ENCODE results near the gene MYBPHL. TPM values are rescaled to one million over a fixed set of nuclear protein-coding genes. Genes with fewer than 3 reads are reported as not detected.

MYBPHL gene
- total RNA-seq, 1 donor from 2014 or later: not detected

DNA sequence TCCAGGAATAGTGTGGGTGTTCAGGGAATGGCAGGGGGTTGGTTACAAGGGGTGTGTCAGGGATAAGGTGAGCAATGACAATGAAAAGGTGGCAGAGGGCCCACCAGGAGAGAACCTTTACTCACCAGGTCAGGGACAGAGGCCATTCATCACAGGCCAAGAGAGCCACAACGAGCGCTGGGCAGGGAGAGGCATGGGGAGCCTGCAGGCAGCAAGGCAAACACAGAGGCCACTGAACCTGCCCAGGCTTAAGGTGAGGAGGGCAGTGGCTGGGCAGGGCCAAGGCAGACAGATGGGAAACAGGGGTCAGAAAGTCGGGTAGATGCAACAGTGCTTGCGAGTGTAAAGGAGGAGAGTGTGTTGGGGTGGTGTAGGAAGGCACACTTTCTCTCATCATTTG, 28.3 kb upstream of the MYBPHL start:
- ChIA-PET CTCF (no interaction called here), POLR2A (interaction anchor here (0.6 kb wide), 1 partner anchor 1179 kb away, joined by 3 read pairs; no protein-coding TSS in a partner anchor)
- no peak for DNase-seq
- H3K4me3 Mint-ChIP-seq: no peak overlapping the region
- H3K9me3 Mint-ChIP-seq: peaks cover 11% of the 10 kb centered on the region
- intact Hi-C loops (cut with micrococcal nuclease): no loop called here
- peaks cover 6% of the 10 kb centered on the region for H3K27me3 Mint-ChIP-seq
- no peaks in the 10 kb centered on the region for H3K4me1 Mint-ChIP-seq
- no peak for ATAC-seq (ENCODE audit: low read depth)
- TF ChIP-seq, protein P1, sequence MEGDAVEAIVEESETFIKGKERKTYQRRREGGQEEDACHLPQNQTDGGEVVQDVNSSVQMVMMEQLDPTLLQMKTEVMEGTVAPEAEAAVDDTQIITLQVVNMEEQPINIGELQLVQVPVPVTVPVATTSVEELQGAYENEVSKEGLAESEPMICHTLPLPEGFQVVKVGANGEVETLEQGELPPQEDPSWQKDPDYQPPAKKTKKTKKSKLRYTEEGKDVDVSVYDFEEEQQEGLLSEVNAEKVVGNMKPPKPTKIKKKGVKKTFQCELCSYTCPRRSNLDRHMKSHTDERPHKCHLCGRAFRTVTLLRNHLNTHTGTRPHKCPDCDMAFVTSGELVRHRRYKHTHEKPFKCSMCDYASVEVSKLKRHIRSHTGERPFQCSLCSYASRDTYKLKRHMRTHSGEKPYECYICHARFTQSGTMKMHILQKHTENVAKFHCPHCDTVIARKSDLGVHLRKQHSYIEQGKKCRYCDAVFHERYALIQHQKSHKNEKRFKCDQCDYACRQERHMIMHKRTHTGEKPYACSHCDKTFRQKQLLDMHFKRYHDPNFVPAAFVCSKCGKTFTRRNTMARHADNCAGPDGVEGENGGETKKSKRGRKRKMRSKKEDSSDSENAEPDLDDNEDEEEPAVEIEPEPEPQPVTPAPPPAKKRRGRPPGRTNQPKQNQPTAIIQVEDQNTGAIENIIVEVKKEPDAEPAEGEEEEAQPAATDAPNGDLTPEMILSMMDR (IDR thresholded peaks at IDR 0.05): no peak
- no peak overlapping the region for H3K27ac Mint-ChIP-seq
- H3K36me3 Mint-ChIP-seq (ENCODE audit: low read depth): peaks cover 3% of the 10 kb centered on the region

DNA sequence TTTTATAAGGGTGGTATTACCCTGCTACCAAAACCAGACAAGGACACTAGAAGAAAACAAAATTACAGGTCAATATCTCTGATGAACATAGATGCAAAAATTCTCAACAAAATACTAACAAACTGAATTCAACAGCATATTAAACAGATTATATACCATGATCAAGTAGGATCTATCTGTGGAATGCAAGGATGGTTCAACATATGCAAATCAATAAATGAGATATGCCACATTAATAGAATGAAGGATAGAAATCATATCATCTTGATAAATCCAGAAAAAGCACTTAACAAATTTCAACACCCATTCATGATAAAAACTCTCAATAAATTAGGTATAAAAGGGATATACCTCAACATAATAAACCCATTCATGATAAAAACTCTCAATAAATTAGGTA, 24.3 kb upstream of the MYBPHL start:
- CTCF ChIA-PET: interaction anchor here (0.8 kb wide), 1 partner anchor 68 kb away, joined by 3 read pairs; no protein-coding TSS in a partner anchor

DNA sequence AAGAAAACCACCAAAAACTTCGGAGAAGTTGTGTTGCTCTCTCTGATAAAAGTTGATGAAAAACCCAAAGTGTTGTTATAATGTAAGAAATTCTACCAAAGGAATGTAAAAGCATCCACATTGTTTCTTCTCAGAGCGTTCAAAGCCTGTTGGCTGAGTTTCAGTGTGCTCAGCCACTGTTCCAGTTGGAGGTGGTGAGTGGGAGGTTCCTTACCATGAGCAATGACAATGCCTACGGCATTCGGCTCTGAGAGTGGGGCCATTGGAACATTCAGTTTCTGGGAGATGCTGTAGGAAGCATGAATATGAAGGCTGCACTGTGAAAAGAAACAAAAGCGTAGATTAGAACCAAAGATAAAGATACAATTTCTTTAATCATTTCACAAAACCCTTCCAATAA, 20.5 kb upstream of the MYBPHL start:
- H3K27ac Mint-ChIP-seq: no peak overlapping the region
- H3K27me3 Mint-ChIP-seq: peaks cover 11% of the 10 kb centered on the region
- CTCF ChIA-PET: no interaction called here
- peaks cover 8% of the 10 kb centered on the region for H3K9me3 Mint-ChIP-seq
- no peak for ATAC-seq (ENCODE audit: low read depth)
- TF ChIP-seq, protein P1 (IDR thresholded peaks at IDR 0.05): no peak
- H3K4me3 Mint-ChIP-seq: no peak overlapping the region
- peaks cover 3% of the 10 kb centered on the region for H3K36me3 Mint-ChIP-seq (ENCODE audit: low read depth)
- H3K4me1 Mint-ChIP-seq: no peaks in the 10 kb centered on the region
- DNase-seq: no peak
- intact Hi-C loops (cut with micrococcal nuclease): no loop called here
- POLR2A ChIA-PET: no interaction called here

More for the DNA sequence above, 24.3 kb upstream of the MYBPHL start:
- Mint-ChIP-seq H3K4me3 (no peak overlapping the region), H3K27me3 (peaks cover 6% of the 10 kb centered on the region), H3K27ac (no peak overlapping the region), H3K4me1 (no peaks in the 10 kb centered on the region), H3K9me3 (peaks cover 11% of the 10 kb centered on the region), H3K36me3 (ENCODE audit: low read depth) (peaks cover 3% of the 10 kb centered on the region)
- TF ChIP-seq, protein P1 (IDR thresholded peaks at IDR 0.05): no peak
- POLR2A ChIA-PET: interaction anchor here (0.6 kb wide), 1 partner anchor 714 kb away, joined by 8 read pairs; no protein-coding TSS in a partner anchor
- intact Hi-C loops (cut with micrococcal nuclease): no loop called here
- ATAC-seq (ENCODE audit: low read depth) (no peak), DNase-seq (no peak)

DNA sequence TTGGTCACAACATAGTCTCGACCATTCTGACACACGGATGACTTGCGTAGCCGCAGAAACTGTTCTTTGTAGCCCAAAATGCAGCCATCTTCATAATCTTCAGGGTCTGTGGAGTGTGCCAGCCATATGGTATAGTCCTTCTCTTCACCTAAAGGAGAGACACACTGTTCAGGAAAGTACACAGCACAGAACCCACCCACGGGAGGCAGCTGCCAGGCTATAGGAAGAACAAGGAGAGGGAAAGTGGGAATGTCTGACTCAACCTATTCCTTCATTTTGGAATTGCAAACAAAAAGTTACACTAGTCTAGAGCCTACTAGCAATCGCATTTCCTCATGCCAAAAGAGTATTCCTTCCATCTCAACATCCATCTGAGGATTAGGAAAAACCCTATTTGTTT, 16.2 kb upstream of the MYBPHL start:
- H3K4me1 Mint-ChIP-seq: no peaks in the 10 kb centered on the region
- TF ChIP-seq, protein P1 (IDR thresholded peaks at IDR 0.05): no peak
- POLR2A ChIA-PET: no interaction called here

DNA sequence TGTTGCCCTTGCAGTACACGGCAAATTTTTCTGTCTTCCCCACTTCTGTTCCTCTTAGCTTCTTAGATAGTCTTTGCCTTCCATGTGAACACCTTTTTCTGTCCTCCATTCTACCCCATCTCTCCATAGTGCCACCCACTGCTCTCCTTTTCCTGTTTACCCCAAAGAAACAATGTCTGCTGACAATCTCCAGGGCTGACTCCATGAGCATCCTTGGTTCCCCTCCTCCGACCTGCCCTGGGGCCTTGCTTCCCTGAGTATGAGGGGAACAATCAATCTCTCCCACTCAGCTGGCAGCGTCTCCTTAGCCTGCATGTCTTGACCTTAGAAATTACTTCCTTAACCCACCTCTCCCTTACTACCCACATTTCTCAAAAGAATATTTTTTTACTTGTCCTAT, 12.3 kb upstream of the MYBPHL start:
- TF ChIP-seq, protein P1 (IDR thresholded peaks at IDR 0.05): no peak
- Mint-ChIP-seq H3K4me1 (no peaks in the 10 kb centered on the region), H3K4me3 (no peak overlapping the region), H3K36me3 (ENCODE audit: low read depth) (no peaks in the 10 kb centered on the region), H3K27me3 (peaks cover 19% of the 10 kb centered on the region), H3K27ac (no peak overlapping the region), H3K9me3 (no peaks in the 10 kb centered on the region)
- DNase-seq (no peak), ATAC-seq (ENCODE audit: low read depth) (no peak)
- ChIA-PET POLR2A (no interaction called here), CTCF (no interaction called here)
- intact Hi-C loops (cut with micrococcal nuclease): loop anchor here (5.0 kb wide), 1 partner anchor 43 kb away; no protein-coding TSS in a partner anchor

More for the DNA sequence above, 16.2 kb upstream of the MYBPHL start:
- H3K9me3 Mint-ChIP-seq: no peaks in the 10 kb centered on the region
- CTCF ChIA-PET: no interaction called here
- DNase-seq (no peak), ATAC-seq (ENCODE audit: low read depth) (no peak)
- peaks cover 20% of the 10 kb centered on the region for H3K27me3 Mint-ChIP-seq
- H3K36me3 Mint-ChIP-seq (ENCODE audit: low read depth): no peaks in the 10 kb centered on the region
- no peak overlapping the region for H3K27ac Mint-ChIP-seq
- intact Hi-C loops (cut with micrococcal nuclease): no loop called here
- no peak overlapping the region for H3K4me3 Mint-ChIP-seq

Measured in activated B cell treated with CpG ODN at 0.5 μM for 24 hours (primary cell).